GM21619 (cell line): ENCODE measurements around the gene PRRT4.

Source experiments
- ATAC-seq: cut with Tn5 transposase; IDR thresholded peaks from one replicate; pipeline ENCODE4 v1.9.1; 2021; ENCODE audit not compliant: unreplicated experiment

The PRRT4 gene

GRCh38 chr7:128350708-128351295 lies 10.7 kb downstream of the PRRT4 start:
- ATAC-seq, result no peak

- ATAC-seq, result no peak
Measured at GRCh38 chr7:128349466-128349825, 12.0 kb downstream of the PRRT4 start.

- no peak for ATAC-seq
Measured at GRCh38 chr7:128347647-128348097, 13.8 kb downstream of the PRRT4 start.

- no peak for ATAC-seq
Measured at GRCh38 chr7:128344431-128344774, 17.1 kb downstream of the PRRT4 start.

- peak; percentile 95 for ATAC-seq
Measured at GRCh38 chr7:128343554-128344430, 17.7 kb downstream of the PRRT4 start, which contains the start of gene RBM28. RBM28 (minus strand) TSS chr7:128343908; CDS start chr7:128343793, 115 bp downstream.

GRCh38 chr7:128341733-128342132 lies 19.8 kb downstream of the PRRT4 start:
- no peak for ATAC-seq

GRCh38 chr7:128335730-128336129 lies 25.8 kb downstream of the PRRT4 start:
- no peak for ATAC-seq

GRCh38 chr7:128324368-128324680 lies 37.2 kb downstream of the PRRT4 start:
- ATAC-seq, result no peak

- no peak for ATAC-seq
Measured at GRCh38 chr7:128323459-128324367, 37.8 kb downstream of the PRRT4 start.

- no peak for ATAC-seq
Measured at GRCh38 chr7:128323040-128323439, 38.5 kb downstream of the PRRT4 start.

GRCh38 chr7:128322040-128322643 lies 39.3 kb downstream of the PRRT4 start:
- ATAC-seq, result no peak

- ATAC-seq, result no peak
Measured at GRCh38 chr7:128321044-128321422, 40.5 kb downstream of the PRRT4 start.

GRCh38 chr7:128318691-128319090 lies 42.8 kb downstream of the PRRT4 start:
- no peak for ATAC-seq

- no peak for ATAC-seq
Measured at GRCh38 chr7:128311013-128311412, 50.5 kb downstream of the PRRT4 start.

GRCh38 chr7:128310499-128310898 lies 51.0 kb downstream of the PRRT4 start:
- ATAC-seq, result no peak

GRCh38 chr7:128309976-128310375 lies 51.5 kb downstream of the PRRT4 start:
- ATAC-seq, result no peak

GRCh38 chr7:128309124-128309523 lies 52.4 kb downstream of the PRRT4 start:
- no peak for ATAC-seq

- ATAC-seq, result no peak
Measured at GRCh38 chr7:128307061-128307460, 54.4 kb downstream of the PRRT4 start.

- no peak for ATAC-seq
Measured at GRCh38 chr7:128304212-128304611, 57.3 kb downstream of the PRRT4 start.

GRCh38 chr7:128303643-128304042 lies 57.8 kb downstream of the PRRT4 start:
- no peak for ATAC-seq

- ATAC-seq, result no peak
Measured at GRCh38 chr7:128303133-128303532, 58.4 kb downstream of the PRRT4 start.
